SIG-M5 treated with dmso at 0.1 percent for 504 hours (cell line): ENCODE results near the gene BCAS1.

Experiments used
- DNase-seq: peaks from one replicate; lab custom pipeline; 2025; ENCODE audit not compliant: unreplicated experiment; lab: John Stamatoyannopoulos, UW

The BCAS1 gene

DNA sequence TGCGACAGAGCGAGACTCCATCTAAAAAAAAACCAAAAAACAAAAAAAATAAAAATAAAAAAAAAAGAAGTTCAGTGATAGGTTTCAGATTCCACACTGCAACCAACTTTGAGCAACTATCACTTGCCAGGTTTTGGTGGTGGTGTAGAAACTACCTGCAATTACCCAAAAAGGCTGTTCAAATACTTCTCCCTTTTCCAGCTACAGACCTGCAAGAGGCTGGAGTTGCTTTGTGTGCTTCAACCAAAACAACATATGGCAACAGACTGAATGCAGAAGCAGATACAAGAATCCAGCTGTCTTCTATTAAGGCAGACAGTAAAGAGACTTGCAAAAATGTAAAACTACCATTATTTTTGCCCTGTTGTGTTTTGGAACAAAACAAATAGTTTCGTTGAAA, 9.3 kb upstream of the BCAS1 start:
- DNase-seq = no peak

DNA sequence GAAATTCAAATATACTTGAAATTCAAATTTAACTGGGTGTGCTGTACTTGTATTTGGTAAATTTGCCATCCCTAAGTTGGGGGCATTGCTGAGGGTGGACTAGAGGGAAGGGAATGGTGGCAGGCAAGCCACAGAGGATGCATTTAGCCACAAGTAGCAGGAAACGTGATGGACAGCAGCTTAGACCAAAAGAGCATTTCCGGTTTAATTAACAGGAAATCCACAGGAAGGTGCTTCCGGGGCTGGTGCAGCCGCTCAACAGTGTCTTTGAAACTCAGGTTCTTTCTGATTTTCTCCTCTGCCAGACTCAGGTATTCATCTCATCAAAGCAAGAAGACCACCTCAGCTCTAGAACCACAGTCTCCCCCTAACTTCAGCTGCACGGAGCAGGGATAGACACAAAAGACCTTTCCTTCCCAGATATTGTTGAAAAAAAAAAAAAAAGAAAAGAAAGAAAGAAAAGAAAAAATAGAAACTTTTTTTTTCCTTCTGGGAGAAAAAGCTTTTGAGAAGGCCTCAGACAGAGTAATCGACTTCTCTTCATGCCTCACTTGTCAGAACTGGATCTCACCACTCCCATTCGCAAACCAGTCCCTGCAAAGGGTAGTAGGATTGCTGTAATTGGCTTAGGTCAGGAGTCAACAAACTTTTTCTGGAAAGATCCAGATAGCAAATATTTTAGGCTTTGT, 8.0 kb upstream of the BCAS1 start:
- DNase-seq = no peak

GRCh38 chr20:54076259-54076658, 5.9 kb upstream of the BCAS1 start:
- peak; percentile 100 for DNase-seq

DNA sequence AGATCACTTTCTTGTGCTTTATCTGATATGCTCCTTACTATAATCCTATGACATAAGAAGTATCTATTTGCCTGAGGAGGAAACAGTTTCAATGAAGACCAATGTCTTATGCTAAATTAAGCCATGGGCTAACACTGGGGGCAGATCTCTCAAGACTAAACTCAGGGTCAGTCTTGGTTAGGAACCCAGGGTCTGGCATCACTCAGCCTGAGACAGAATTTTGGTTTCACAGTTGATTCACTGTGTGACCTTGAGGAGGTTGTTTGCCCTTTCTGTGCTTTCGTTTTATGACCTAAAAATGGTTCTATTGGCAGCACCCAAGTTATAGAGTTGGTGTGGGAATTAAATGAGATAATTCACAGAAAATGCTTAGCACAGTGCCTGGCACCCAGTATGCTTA, 4.9 kb upstream of the BCAS1 start:
- no peak for DNase-seq

DNA sequence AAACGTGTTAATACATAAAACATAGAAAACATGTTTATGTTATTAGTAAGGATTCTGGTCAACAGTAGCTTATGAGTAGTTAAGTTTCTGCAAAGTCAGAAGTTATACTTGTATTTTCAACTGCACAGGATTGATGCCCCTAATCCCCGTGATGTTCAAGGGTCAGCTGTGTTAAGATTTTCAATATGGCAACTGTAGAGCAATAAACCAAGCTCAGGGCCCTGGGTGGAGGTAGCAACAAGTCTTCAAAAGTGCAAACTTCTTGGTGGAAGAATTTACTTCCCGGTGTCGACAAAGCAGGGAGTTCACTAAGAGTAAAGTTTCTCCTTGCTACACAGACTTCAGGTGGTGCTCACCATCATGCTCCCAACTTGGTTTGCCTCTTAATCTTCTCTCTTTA, 4.1 kb upstream of the BCAS1 start:
- no peak for DNase-seq

DNA sequence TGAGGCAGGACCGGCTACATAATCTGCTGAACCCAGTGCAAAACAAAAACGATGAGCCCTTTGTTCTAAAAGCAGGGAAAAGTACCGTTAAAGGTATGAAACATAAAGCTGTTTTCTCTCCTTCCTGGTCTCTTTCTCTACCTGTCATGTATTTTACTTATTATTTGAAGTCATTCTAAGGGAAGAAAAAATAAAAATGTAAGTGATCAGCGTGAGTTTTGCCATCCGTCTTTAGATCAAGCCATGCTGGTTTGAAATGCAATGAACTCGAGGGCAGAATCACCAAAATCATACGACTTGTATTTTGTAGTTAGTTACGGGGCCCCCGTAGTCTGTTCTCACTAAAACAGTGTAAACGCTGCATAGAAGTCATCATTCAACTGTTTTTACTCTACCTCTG, 2.9 kb upstream of the BCAS1 start:
- no peak for DNase-seq

- peak; percentile 65 for DNase-seq
These were observed 858 bp downstream of the BCAS1 start for GRCh38 chr20:54069501-54069971.

DNA sequence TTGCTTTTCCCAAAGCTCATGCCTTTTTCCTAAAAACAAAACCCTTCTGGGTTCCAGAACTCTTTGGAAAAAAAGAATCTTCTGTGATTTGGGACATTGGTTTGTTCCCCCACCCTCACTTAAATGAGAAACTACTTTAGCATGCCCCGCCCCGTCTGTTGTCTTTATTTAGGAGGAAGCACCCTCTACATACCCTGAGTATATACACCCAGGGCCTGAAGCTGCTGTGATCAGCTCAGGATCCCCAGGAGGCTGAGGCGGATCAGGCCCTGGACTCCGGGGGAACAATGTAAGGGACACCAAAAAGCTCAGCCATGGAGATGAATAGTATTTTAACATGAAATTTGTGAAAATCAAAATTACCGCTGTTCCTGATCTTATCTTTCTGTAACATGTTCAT, 1.4 kb downstream of the BCAS1 start:
- no peak for DNase-seq

DNA sequence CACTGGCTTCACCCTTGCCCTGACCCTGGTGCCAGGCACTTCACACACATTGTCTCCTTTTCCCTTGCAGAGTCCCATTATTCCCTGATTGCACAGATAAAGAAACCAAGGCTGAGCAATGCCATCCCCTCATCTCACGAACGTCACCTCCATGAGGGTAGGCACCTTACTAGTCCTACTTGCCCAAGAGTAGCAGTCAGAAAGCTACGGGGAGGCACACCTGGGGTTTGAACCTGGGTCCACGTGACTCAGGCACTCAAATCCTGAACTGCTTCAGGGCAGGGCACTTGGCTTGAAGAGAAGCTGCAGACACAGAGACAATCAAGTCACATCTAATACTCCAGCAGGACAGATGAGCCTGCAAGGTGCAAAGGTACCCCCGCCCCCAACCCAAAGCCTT, 1.9 kb downstream of the BCAS1 start:
- DNase-seq = no peak

DNA sequence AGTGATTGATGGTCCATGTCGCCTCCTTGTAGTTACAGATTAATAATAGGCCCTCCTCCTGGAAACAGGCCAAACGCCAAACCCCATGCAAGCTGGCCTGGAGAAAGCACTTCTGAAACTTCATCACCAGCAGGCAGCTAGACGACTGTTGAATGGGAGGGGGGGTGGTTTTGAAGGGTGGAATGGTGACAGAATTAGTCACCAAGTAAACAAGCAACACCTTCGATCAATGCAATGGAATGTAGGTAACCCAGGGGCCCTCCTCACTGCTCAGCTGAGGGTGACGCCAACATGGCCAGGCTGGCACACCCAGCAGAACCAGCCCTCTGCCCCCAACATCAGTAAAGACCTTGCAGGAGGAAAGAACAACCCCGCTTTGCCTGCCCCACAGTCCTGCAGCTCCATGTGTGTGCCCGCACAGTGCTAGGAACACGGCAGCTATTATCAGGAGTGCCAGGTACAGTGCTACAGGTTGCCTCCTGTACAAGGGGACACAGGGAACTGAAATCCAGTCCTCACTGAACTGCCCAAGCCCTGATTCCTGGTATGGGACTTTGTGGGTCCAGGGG, 2.7 kb downstream of the BCAS1 start:
- peak; percentile 100 for DNase-seq

DNA sequence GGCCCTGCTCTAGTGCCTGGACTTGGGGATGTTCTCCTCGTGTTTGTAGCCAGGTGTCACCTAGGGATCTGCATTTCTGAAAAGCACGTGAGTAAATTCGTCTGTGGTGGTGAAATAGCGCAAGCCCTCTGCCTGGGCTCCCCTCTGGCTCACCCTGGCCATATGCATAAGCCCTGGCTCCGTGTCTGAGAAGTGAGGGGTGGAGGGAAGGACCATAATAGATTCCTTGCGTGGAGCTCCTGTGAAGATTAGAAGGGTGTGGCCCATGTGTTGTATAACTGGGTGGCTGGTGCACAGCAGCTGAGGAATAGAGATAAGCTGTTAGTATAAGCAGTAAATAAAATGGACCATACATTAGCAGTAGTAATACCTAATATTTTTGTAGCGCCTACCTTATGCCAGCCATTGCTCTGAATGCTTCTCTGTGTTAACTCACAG, 4.8 kb downstream of the BCAS1 start:
- DNase-seq = no peak

DNA sequence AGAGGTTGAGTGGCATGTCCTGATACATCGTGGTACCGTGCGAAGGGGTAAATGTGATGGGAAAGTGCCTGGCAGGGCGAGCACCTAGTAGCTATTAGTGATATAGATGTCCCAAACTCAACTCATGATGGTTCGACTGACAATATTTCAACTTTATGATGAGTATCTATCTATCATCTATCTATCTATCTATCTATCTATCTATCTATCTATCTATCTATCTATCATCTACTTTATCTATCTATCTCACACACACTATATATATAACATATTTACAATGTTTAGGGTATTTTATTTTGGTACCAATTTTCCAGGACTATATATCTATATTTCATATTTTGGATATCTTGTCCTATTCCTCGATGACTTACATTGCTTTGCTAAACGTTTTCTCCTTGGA, 5.5 kb downstream of the BCAS1 start:
- no peak for DNase-seq

DNA sequence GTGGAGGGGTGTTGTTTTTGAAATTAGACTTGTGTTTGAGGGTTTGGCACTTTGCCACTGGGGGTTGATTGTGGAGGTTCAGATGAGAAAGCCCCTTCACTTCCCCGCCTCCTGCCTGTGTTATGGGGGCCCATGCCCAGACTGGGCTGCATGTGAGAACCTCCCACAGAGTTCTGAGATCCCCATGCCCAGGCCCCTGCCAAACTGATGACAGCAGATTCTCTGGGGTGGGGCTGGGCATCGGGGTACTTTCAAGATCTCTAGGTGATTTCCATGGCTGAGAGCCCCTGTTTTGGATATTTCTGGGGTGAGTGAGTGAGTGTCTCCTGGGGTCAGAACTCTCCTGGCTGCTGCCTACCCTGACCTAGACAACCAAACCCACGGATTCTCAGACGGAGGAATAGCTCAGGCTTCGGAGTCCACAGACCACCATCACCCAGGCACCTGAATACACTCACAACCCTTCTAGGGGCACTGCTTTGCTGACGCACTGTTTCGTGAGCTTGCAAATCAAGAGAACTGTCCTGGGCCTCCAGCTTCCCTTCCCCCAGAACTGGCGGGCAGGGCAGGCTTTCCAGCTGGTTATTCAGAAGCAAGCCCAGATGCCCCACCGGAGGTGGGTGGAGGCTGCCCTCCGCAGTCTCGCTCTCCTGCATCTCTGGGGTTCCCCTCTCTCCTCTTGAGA, 6.3 kb downstream of the BCAS1 start:
- no peak for DNase-seq

DNA sequence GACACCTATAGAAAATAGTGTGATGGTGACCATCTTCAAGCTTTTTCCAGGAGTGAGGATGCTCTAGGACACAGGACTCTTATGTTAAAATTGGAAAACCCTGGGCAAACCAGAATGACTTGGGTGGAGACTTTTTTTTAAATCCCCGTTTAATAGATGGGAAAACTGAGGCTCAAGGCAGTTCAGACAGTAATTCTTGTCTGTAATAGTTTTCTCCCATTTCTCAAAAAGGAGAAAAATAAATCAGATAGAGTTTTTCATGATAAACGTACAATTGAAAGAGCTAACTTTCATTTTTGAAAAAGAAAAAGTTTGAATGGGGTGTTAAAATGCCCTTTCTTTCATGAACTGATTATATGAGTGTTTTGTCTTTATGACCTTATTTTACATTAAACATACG, 6.8 kb downstream of the BCAS1 start:
- no peak for DNase-seq

DNA sequence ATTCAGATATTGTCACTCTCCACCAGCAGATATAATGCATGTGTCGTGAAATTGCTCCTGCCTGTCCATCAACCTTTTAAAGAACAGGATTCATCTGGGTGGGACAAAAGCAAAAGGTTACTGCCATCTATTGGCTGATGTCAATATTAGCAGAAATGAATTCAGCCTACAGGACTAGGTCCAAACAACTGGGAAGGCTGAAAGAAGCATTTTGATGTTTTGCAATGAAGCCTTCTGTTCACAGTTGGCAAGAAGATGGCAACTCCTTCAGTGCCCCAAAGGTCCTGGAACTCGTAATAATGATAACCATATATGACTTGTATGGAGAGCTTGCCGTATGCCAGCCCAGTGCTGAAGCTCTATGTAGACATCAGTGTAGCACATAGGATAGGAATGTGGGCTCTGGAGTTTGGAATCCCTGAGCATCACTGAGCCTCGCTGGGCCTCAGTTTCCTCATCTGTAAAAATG, 7.5 kb downstream of the BCAS1 start:
- peak; percentile 100 for DNase-seq

DNA sequence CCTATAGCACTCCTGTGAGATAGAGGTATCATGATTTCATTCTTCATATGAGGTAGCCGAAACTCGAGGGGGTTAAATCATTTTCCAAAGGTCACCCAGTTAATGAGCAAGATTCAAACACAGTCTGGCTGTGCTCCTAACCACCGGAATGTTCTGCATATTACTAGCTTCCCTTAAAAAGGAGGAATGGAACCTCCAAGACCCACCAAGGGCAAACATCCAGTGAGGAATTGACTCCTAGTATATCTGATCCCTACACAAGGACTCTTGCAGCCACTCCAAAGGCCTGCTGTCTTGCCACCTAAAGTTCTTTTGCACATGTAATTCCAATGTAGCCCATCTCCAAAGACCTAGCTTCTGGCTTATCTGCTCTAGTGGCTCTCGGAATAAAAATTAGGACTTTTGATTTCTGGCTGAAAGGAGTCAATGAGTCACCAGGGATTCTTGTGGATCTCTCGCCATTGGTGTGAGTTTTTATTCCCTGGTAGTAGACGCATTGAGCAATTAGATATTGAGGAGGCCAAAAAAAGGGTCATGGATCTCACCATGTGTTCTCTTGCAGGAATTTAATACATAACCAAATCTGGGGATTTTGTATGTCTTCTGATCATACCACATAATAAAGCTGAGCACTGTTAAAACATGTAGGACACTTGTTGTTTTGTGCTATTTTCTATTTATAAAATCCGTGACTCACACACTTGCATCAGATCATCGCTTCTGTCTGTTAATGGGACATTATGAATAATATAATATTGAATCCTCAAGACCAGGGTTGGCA, 9.1 kb downstream of the BCAS1 start:
- DNase-seq = no peak

- DNase-seq = no peak
These were observed 10.6 kb downstream of the BCAS1 start for GRCh38 chr20:54059691-54060364.

DNA sequence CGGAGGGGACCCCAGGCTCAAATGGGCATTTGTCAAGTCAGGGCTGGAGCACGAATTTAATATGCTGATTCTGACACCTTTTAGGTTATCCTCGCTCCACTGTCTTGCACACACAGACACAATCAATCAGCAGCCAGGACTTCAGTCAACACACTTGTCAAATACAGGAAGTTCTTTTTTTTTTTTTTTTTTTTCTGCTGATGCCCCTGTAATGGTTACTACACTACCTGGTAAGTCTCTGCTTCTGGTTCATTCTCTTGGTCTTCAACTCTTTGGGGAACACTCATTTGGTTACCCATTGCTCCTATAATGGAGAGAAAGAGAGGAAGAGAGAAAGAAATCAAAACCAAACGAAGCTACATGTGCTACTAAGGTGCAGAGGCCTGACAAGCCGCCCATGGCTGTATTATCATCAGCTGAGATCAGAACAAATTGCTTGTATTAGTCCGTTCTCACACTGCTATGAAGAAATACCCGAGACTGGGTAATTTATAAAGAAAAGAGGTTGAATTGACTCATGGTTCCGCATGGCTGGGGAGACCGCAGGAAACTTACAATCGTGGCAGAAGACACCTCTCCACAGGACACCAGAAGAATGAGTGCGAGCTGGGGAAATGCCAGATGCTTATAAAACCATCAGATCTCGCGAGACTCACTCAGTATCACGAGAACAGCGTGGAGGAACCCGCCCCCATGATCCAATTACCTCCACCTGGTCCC, 11.8 kb downstream of the BCAS1 start:
- DNase-seq = no peak

DNA sequence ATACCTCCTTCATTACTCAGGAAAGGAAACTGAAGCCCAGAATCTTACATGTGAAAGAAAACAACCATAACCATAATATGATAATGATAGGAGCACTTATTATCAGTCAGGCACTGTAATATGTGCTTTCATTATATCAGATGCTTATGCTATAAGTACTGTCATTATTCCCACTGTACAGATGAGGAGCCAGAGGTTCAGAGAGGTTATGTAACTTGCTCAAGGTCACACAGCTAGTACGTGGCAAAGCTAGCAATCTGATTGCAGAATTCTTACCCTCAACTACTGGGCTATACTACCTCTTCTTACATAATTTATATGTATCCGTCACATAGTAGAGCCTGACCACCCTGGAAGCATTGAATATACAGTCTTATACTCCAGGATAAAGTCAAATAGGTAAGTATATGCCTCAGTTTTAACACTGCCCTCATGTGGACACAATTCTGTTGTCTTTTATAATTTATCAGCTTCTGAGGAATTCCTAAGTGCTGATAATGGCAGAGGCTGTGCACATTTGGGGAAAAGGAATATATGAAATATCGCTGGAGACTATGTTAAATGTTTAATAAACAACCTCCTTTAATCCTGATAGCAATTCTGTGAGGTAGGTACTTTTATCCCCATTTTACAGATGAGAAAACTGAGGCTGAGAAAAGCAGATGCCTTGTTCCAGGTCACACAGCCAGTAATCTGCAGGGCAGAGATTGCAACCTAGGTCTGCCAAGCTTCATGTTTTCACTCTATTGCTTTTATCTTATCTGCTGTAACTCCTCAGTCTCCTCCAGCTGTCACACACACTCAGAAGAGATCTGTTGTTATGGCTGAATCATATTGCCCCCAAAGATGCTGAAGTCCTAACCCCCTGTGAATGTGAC, 13.4 kb downstream of the BCAS1 start:
- peak; percentile 77 for DNase-seq
